ENCODE measurements around the gene B3GALT6.

B3GALT6 gene

GRCh38 chr1:1234180-1234808 is 2.3 kb downstream of the B3GALT6 start:
- no peak overlapping the region for H3K4me3 ChIP-seq (replicated peaks; ENCODE audit: low read depth, low read length)
- no peak for TF ChIP-seq CTCF (IDR thresholded peaks at IDR 0.05; ENCODE audit: low read length, missing control alignments)
- no peak for DNase-seq (ENCODE audit: low read depth)

GRCh38 chr1:1235016-1235744 is 3.1 kb downstream of the B3GALT6 start:
- TF ChIP-seq CTCF (IDR thresholded peaks at IDR 0.05; ENCODE audit: low read length, missing control alignments) = no peak
- no peak for DNase-seq (ENCODE audit: low read depth)
- no peak overlapping the region for H3K4me3 ChIP-seq (replicated peaks; ENCODE audit: low read depth, low read length)

GRCh38 chr1:1236176-1236763 is 4.2 kb downstream of the B3GALT6 start:
- DNase-seq (ENCODE audit: low read depth) = no peak
- H3K4me3 ChIP-seq (replicated peaks; ENCODE audit: low read depth, low read length) = no peak overlapping the region
- TF ChIP-seq CTCF (IDR thresholded peaks at IDR 0.05; ENCODE audit: low read length, missing control alignments) = no peak

- H3K4me3 ChIP-seq (replicated peaks; ENCODE audit: low read depth, low read length) = no peak overlapping the region
- no peak for TF ChIP-seq CTCF (IDR thresholded peaks at IDR 0.05; ENCODE audit: low read length, missing control alignments)
- DNase-seq (ENCODE audit: low read depth) = no peak
Observed at GRCh38 chr1:1236945-1237873, 5.2 kb downstream of the B3GALT6 start.

GRCh38 chr1:1237874-1238701 is 6.1 kb downstream of the B3GALT6 start:
- TF ChIP-seq CTCF (IDR thresholded peaks at IDR 0.05; ENCODE audit: low read length, missing control alignments) = no peak
- no peak for DNase-seq (ENCODE audit: low read depth)
- no peak overlapping the region for H3K4me3 ChIP-seq (replicated peaks; ENCODE audit: low read depth, low read length)

GRCh38 chr1:1238702-1239178 is 6.7 kb downstream of the B3GALT6 start:
- no peak for TF ChIP-seq CTCF (IDR thresholded peaks at IDR 0.05; ENCODE audit: low read length, missing control alignments)
- H3K4me3 ChIP-seq (replicated peaks; ENCODE audit: low read depth, low read length) = no peak overlapping the region
- DNase-seq (ENCODE audit: low read depth) = no peak
